Body of pancreas (tissue), 4 donors: ENCODE measurements around the gene DYNC2H1. TPM values are rescaled to one million over a fixed set of nuclear protein-coding genes. Genes with fewer than 3 reads are reported as not detected.

Source experiments
- ATAC-seq: fragments of 150-250 bp; one replicate; pipeline ENCODE4 v1.9.1; 2016
- DNase-seq, 4 donors: peaks; one replicate each; pipeline ENCODE4 v3.0.0-alpha.2; 2019
- H3K27ac ChIP-seq, 4 donors: fragments of 200-600 bp; sonication (generic); 1 replicate in 3 of 4; 2 replicates in 1 of 4; pipeline versions ENCODE4 v1.5.1 to v1.6.1; 2016 to 2019; ENCODE audit warnings: mild to moderate bottlenecking in 1 of 4, mixed read lengths in 1 of 4, moderate library complexity in 1 of 4
- H3K27me3 ChIP-seq, 2 donors: fragments of 200-600 bp; sonication (generic); one replicate each; pipeline ENCODE4 v1.6.0; 2016; ENCODE audit warnings: mild to moderate bottlenecking in 1 of 2
- H3K36me3 ChIP-seq, 2 donors: fragments of 200-600 bp; sonication (generic); replicated peaks in 1 of 2; 2 replicates each; pipeline ENCODE4 v1.5.1; 2016; ENCODE audit warnings: low read depth in 2 of 2; ENCODE audit not compliant: insufficient read depth in 1 of 2
- H3K4me1 ChIP-seq: fragments of 200-600 bp; sonication (generic); one replicate; pipeline ENCODE4 v1.6.0; 2016
- H3K4me3 ChIP-seq, 2 donors: fragments of 200-600 bp; sonication (generic); 1 replicate in 1 of 2; 2 replicates in 1 of 2; pipeline ENCODE4 v1.5.1; 2016 to 2019
- H3K9me3 ChIP-seq, 3 donors: fragments of 200-600 bp; sonication (generic); 1 replicate in 2 of 3; 2 replicates in 1 of 3; pipeline ENCODE4 v1.5.1; 2016
- CTCF ChIP-seq, 7 experiments: fragments of 450-650 bp in 4 of 7; fragments of 200-600 bp in 3 of 7; sonication (generic) in 3 of 7; IDR thresholded peaks; one replicate each; pipeline ENCODE4 v1.5.1; 2016 to 2019; ENCODE audit warnings: antibody characterized with exemption in 7 of 7
- POLR2A ChIP-seq, 3 donors: fragments of 450-650 bp; IDR thresholded peaks; one replicate each; pipeline ENCODE4 v1.6.1; 2016; ENCODE audit warnings: antibody characterized with exemption in 3 of 3, mild to moderate bottlenecking in 2 of 3
- WGBS, 2 donors: methylation state at CpG; one replicate each; pipeline ENCODE4 v1.1.5; 2017; 5-methylcytosine and 5-hydroxymethylcytosine counted together
- intact Hi-C: fragments of 100-400 bp; cut with DNase I; formaldehyde crosslinking; loops from one replicate; pipeline ENCODE4 v1.15.1; 2023
- total RNA-seq, 2 donors: library from RNA; depleted of rRNA; stranded (reverse); fragments of >200 nt; gene quantifications; one replicate each; pipeline ENCODE4 v1.1.0, GENCODE V29; 2016

The DYNC2H1 gene
- total RNA-seq, 2 donors from 2014 or later, result 12.2 to 19.5 TPM

- no peak overlapping the region for H3K27ac ChIP-seq
- no peaks in the 10 kb centered on the region for H3K27me3 ChIP-seq
- no peak for ATAC-seq
- intact Hi-C loops, result no loop called here
- peaks cover 0 to 23% (median 0%) of the 10 kb centered on the region in 3 donors for H3K9me3 ChIP-seq
- H3K36me3 ChIP-seq, result peaks cover 1 to 6% of the 10 kb centered on the region in 2 donors
- TF ChIP-seq POLR2A (IDR thresholded peaks at IDR 0.05) (no peak), CTCF (IDR thresholded peaks at IDR 0.05) (no peak)
- no peak overlapping the region for H3K4me3 ChIP-seq
- no peak for DNase-seq
- 93 to 95% methylated on average over 5 of the region's 5 CpGs for WGBS, 2 donors
- H3K4me1 ChIP-seq, result no peaks in the 10 kb centered on the region
These were observed 186.5 kb downstream of the DYNC2H1 start for GRCh38 chr11:103295704-103296103.

GRCh38 chr11:103297900-103298299 is 188.7 kb downstream of the DYNC2H1 start:
- ATAC-seq, result no peak
- no peaks in the 10 kb centered on the region for H3K27me3 ChIP-seq
- DNase-seq, result no peak
- no peak overlapping the region for H3K4me3 ChIP-seq
- H3K9me3 ChIP-seq, result peaks cover 0 to 18% (median 0%) of the 10 kb centered on the region in 3 donors
- H3K4me1 ChIP-seq, result no peaks in the 10 kb centered on the region
- intact Hi-C loops, result no loop called here
- 79 to 86% methylated on average over 3 of the region's 3 CpGs for WGBS, 2 donors
- TF ChIP-seq POLR2A (IDR thresholded peaks at IDR 0.05) (no peak), CTCF (IDR thresholded peaks at IDR 0.05) (no peak)
- no peak overlapping the region for H3K27ac ChIP-seq
- peaks cover 1 to 6% of the 10 kb centered on the region in 2 donors for H3K36me3 ChIP-seq

GRCh38 chr11:103315248-103315647 is 206.0 kb downstream of the DYNC2H1 start:
- Histone ChIP-seq H3K27me3 (no peaks in the 10 kb centered on the region), H3K27ac (no peak overlapping the region), H3K36me3 (no peaks in the 10 kb centered on the region), H3K4me3 (no peak overlapping the region), H3K4me1 (no peaks in the 10 kb centered on the region), H3K9me3 (no peaks in the 10 kb centered on the region)
- ATAC-seq (no peak), DNase-seq (no peak)
- intact Hi-C loops, result no loop called here
- TF ChIP-seq POLR2A (IDR thresholded peaks at IDR 0.05), result no peak
- no peak for TF ChIP-seq CTCF (IDR thresholded peaks at IDR 0.05)
- 85 to 89% methylated on average over 3 of the region's 3 CpGs for WGBS, 2 donors

- DNase-seq (no peak), ATAC-seq (no peak)
- intact Hi-C loops, result no loop called here
- no peak for TF ChIP-seq CTCF (IDR thresholded peaks at IDR 0.05)
- no peak for TF ChIP-seq POLR2A (IDR thresholded peaks at IDR 0.05)
- Histone ChIP-seq H3K36me3 (no peaks in the 10 kb centered on the region), H3K9me3 (no peaks in the 10 kb centered on the region), H3K4me1 (no peaks in the 10 kb centered on the region), H3K27me3 (no peaks in the 10 kb centered on the region), H3K27ac (no peak overlapping the region), H3K4me3 (no peak overlapping the region)
- 69 to 82% methylated on average over 3 of the region's 3 CpGs for WGBS, 2 donors
These were observed 207.9 kb downstream of the DYNC2H1 start for GRCh38 chr11:103317118-103317517.

GRCh38 chr11:103322821-103323220 is 213.6 kb downstream of the DYNC2H1 start:
- DNase-seq, result no peak
- Histone ChIP-seq H3K4me1 (peaks cover 6% of the 10 kb centered on the region), H3K36me3 (no peaks in the 10 kb centered on the region), H3K4me3 (no peak overlapping the region), H3K27ac (no peak overlapping the region), H3K27me3 (no peaks in the 10 kb centered on the region), H3K9me3 (no peaks in the 10 kb centered on the region)
- peak; percentile 20 for ATAC-seq
- TF ChIP-seq CTCF (IDR thresholded peaks at IDR 0.05) (no peak), POLR2A (IDR thresholded peaks at IDR 0.05) (no peak)
- intact Hi-C loops, result no loop called here
- WGBS, 2 donors, result 37 to 46% methylated on average over 6 of the region's 6 CpGs
